GM21390 (cell line): Measurements from ENCODE around the gene DLEC1.
"Not testable (repeated sequence)": the region's sequence is repeated elsewhere in the genome, so short reads cannot be mapped to it uniquely, and the experiment has no call there.

Experiments
- ATAC-seq: cut with Tn5 transposase; IDR thresholded peaks from one replicate; pipeline ENCODE4 v1.9.1; 2021; ENCODE audit not compliant: unreplicated experiment

The DLEC1 gene

GRCh38 chr3:38017445-38018295 is 21.3 kb upstream of the DLEC1 start:
- ATAC-seq, result no peak

GRCh38 chr3:38018296-38019266 is 20.4 kb upstream of the DLEC1 start:
- ATAC-seq, result no peak

GRCh38 chr3:38019658-38020341 is 19.2 kb upstream of the DLEC1 start:
- ATAC-seq, result no peak

- no peak for ATAC-seq
These were observed 18.7 kb upstream of the DLEC1 start for GRCh38 chr3:38020342-38020726.

GRCh38 chr3:38021196-38021595 is 17.8 kb upstream of the DLEC1 start:
- ATAC-seq, result no peak

- no peak for ATAC-seq
These were observed 16.7 kb upstream of the DLEC1 start for GRCh38 chr3:38022301-38022700.

- ATAC-seq, result no peak
These were observed 15.9 kb upstream of the DLEC1 start for GRCh38 chr3:38022896-38023709.

- no peak for ATAC-seq
These were observed 12.2 kb upstream of the DLEC1 start for GRCh38 chr3:38026856-38027255.

- no peak for ATAC-seq
These were observed 11.2 kb upstream of the DLEC1 start for GRCh38 chr3:38027466-38028465.

- no peak for ATAC-seq
These were observed 10.2 kb upstream of the DLEC1 start for GRCh38 chr3:38028621-38029361.

- no peak for ATAC-seq
These were observed 9.4 kb upstream of the DLEC1 start, which contains the start of gene PLCD1 for GRCh38 chr3:38029400-38030125. Gene PLCD1 (minus strand): TSS chr3:38029642. CDS start chr3:38029539, 103 bp downstream.

GRCh38 chr3:38030126-38031021 is 8.6 kb upstream of the DLEC1 start:
- no peak for ATAC-seq

- no peak for ATAC-seq
These were observed 7.7 kb upstream of the DLEC1 start for GRCh38 chr3:38031022-38031994.

GRCh38 chr3:38032328-38032865 is 6.6 kb upstream of the DLEC1 start:
- ATAC-seq, result no peak

GRCh38 chr3:38033586-38033985 is 5.4 kb upstream of the DLEC1 start:
- ATAC-seq, result not testable (repeated sequence)
